ENCODE results near the gene NEDD4L.

NEDD4L gene

DNA sequence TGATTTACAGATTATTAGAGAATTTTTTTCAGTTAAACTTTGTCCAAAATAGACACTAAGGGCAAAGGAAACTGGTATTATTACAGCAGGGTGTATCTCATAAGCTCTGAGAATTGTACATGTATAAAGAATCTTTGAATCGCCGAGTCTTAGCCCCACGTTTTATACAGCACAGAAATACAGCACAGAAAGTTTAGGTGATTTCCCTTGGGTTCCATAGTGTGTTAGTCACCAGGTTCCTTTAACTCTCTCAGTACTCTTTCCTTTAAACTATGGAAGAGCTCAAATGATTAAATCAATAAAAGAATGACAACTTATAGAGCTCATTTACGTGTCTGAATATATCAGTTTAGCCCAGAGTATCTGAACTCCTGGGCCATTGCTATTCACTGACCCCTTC, 256.8 kb downstream of the NEDD4L start:
- no peak for DNase-seq

DNA sequence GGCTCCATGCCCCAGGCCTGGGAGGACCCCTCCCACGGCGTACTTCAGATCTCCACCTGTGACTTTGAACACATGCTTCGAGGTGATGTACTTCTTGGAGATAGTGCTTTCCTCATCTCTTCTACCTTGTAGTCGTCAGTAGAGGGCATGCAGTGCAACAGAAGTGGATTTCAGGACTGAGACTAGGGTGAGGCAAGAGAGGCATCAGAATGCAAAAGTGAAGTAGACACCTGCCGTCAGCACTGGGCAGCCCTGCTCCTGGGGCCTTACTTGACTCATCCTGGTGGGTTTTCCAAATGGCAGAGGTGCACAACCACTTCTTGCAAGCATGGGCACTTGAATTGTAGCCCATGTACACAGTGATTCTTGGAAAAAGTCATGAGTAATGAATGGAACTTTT, 258.8 kb downstream of the NEDD4L start:
- no peak for DNase-seq

DNA sequence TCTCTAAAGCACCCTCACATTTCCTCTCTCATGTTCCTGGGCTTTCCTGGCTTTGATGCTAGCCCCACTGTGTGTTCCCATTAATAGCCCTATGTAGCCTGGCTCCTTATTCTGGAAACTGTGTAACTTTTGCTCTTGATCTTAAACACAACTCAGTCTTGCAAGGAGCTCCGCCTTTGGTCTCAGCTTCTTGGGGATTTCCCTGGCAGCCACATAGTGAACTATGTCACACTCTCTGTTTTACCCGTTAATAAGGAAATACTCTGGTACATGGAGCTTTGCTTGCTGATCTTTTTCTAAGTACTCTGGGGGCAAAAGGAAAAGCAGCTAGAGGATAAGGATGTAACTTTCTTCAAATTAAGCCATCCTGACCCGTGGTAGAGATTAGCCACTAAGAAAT, 259.3 kb downstream of the NEDD4L start:
- no peak for DNase-seq

DNA sequence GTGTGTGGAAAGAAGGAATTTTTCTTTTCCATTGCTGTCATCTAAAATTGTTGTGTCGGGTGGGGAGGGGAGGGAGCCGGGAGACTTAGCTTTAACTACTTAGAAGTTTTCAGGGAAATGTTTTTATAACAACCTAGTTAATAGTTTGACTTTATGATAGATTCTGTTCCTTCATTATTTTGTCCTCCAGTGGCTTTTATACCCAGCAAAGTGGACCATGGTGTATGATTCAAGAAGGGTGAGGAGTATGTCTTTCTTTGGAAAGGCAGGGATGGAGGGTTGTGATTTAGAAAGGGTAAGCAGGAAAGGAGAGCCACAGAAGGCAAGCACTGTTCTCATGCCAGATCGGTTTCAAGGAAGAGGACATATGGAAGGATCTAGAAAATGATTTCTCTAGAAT, 261.8 kb downstream of the NEDD4L start:
- no peak for DNase-seq

DNA sequence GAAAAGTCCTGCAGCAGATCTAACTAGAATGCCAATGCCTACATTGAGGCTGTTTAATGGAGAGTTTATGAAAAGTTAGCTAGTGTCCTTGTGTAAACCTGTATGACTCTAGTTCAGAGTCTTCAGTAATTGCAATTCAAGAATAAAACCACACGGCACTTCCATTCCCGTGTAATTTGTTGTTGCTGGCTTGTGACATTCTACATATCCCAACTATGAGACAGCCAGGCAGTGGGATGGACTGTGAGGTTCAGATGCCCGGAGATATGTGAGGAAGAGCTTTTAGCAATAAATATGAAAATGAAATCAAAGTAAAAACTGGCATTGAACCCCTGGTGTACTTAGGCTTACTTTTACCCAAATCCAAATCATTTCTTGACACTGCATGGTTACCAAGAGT, 263.4 kb downstream of the NEDD4L start:
- no peak for DNase-seq

DNA sequence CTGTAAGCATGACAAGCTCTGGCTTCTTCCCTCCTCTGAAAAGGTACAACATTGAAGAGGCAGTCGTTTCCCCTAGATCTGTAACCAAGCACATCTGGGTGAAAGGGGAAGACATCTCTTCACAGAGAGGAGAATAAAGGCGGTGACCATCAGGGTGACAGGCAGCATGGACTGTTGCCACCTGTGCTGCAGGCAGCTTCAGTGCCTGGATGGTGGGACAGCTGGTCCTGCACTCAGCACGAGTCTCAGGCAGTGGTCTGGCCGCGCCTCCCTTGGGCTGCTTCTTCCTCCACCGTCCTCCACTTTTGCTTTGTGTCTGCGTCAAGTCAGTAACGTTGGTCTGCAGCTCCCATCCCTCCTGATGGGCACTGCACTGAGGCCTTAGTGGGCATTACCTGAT, 264.4 kb downstream of the NEDD4L start:
- DNase-seq: no peak

DNA sequence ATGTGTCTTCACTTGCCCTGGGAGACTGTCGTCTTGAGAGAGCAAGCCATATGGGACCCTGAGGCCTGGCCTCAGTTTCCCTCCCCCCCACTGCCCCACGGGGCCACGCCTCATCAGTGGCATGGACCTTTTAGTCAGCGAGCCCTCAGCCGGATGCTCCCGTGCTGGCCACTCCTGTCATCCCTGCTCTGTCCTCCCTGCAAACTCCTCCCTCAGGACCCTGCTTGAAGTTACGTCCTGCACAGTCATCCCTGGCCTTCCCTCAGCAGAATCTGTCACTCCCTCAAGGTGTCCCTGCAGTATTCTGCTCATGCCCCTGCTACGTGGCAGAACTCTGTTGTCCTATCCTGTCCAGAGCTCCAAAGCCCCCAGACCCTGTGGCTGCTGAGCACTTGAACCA, 265.1 kb downstream of the NEDD4L start:
- DNase-seq: no peak

DNA sequence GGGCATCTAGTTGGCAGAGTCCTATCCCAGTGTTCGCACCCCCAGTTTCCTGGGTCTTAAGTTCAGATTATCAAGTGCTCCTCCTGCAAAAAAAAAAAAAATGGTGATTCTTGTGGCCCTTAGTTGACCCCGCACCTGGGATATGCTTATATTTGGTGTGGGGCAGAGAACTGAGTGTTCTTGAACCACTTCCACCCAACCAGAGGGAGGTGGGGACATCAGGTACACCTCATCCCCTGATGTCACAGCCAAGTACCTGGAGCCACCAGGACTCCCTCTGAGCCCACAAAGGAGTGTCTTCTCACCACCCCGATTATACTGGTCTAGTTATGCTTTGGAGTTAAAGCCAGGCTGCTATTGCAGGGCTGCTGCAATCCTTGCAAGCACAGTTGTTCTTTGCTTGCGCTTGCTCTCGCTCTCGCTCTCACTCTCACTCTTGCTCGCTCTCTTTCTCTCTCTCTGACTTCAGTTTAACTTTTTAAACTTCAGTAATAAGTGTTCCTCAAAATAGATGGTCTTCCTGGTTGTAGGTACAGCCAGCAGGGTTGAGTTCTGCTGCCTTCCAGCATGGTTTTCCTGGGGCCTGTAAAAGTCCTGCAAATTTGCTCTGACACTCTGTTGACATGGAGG, 265.7 kb downstream of the NEDD4L start:
- no peak for DNase-seq

DNA sequence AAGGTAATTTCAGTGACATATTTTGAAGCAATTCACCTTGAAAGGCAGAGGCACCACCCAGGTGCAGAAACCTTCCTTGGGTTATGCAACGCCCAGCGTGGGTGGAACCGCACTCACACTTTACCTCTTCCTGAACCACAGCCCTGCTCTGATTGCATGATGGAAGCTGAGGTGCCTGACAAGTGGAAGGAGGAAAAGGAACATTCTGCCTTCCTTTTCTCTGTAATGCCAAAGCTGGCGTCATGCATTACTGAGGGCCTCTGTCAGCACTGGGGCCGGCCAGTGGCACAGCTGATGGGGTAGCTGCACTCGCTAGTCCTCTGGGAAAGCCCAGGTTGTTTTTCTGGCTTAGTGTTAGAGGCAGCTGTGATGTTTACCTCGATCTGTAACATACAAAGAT, 266.5 kb downstream of the NEDD4L start:
- DNase-seq: no peak

DNA sequence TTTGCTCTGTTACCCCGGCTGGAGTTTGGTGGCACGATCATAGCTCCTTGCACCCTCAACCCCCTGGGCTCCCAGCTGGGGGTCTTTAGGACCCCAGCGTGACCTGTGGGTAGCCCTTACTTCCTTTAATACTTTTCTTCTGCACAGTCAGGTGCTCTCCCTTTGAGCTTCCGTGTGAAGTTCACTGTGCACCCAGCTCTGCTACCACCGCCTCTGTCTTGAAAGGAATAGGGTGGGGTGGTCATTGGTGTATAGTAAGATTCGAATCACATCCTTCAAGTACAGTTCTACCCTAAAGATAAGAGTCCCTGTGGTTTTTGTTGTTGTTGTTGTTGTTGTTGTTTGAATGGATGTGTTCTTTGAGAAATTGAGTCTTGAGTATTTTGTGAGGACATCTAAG, 267.4 kb downstream of the NEDD4L start:
- no peak for DNase-seq

DNA sequence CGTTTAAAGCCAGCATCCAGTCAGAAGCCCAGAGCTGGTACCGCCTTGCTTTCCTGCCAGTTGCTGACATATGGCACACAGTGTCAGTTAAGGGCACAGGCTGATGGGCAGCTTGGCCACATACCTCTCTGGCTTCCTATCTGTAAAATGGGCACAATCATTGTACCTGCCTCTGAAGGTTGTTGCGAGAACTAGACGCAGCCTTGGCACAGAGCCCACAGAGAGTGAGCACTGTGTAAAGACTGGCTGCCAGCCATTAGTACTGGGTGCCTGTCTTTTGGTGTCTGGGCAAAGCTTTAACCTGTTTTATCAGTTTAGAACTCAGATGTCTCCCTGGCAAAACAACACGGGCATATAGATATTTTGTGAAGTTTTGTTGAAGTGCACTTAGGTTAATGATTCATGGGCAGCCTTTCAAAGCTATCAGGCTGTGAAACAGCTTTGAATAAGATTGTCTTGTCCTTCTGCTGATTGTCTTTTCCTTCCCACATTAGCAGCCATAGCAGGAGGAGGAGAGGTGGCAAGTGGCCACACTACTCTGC, 269.5 kb downstream of the NEDD4L start:
- peak; percentile 51 for DNase-seq

DNA sequence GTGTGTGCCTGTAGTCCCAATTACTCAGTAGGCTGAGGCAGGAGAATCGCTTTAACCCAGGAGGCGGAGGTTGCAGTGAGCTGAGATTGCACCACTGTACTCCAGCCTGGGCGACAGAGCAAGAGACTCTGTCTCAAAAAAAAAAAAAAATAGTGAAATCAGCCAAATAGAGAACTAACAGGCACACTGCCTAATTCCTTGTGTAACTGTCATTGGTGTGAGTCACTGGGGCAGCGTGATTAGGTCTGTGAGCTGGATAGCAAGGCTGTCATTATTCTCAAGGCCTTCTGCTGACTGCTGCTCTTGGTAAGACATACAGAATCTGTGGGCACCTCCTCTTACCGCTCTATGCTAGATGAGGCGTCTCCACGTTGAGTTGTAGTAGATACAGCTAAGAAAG, 270.3 kb downstream of the NEDD4L start:
- peak; percentile 6 for DNase-seq

DNA sequence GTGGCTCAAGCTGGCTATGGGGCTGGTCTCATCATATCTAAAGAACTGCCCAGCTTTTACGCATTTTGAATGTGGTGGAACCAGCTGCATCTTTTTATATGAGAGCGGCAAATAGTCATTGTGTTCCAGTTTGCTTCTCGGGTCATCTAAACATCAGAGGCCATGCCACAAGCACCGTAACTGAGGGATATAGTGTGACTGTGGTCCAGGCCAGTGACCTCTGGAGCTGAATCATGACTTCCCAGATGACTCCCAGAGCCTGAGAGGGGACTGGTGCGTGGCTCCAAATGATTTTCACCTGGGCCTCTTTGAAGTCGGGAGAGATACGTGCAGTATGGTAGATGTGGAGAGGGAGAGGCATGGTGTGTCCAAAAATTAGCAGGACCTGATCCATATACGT, 271.0 kb downstream of the NEDD4L start:
- no peak for DNase-seq

DNA sequence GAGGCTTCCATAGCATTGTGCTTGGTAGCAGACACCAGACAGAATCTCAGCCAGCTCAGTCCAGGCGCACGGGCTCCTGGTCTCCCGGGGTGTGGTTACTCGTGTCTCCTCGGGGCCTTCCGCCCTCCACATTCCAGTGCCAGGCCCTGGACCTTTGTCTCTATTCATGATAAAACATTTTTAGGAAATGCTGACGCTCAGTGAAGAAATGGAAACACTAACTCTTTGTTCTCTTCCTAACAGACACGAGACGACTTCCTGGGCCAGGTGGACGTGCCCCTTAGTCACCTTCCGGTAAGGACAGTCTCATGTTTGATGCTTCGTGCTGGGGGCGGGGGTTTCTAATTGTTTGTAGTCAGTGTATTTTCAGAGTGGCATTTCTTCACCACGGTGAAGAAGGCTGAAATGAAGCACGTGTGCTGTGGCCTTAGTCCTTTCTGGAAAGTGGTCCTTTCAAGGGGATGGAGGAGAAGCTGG, 271.8 kb downstream of the NEDD4L start:
- no peak for DNase-seq

DNA sequence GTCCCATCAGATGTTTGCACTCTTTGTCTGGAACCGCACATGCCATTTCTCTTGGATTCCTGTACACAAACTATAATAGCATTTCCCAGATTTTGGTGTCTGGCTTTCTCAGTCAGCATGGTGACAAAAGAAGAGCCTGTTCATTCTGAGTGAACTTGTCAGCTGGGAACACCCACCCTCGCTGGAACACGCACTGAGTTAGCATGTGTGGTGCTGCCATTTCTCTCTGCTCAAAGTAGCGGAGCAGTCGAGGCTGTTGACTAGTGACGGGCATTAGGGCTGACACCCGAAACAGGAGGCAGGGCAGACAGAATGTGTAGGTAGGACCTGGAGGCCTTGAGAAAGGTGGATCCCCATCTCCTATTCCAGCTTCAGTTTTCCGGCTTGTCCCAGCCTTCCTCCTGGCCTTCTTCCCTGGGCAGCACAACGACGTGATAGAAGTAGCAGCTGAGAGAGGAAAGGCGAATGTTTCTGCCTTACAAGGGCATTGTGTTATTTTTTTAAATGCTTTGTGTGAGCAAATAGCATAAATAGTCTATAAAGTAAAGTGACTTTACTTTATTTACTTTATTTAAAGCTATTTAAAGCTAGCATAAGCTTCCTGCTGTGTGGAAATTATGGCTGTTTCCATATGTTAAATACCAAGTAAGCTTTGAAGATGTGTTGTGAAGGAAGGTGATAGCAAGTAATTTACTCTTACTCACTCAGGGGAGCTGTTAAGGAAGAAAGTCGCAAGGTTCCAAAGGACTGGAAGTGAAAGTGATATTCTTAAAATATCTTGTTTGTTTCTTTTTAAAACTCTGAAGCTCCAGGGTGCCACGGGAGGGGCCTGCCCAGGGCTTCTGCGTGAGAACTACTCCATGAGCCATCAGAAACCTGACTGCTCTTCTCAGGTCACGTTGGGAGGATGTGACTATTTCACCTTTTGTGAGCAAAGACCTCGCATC, 272.6 kb downstream of the NEDD4L start:
- DNase-seq: no peak

DNA sequence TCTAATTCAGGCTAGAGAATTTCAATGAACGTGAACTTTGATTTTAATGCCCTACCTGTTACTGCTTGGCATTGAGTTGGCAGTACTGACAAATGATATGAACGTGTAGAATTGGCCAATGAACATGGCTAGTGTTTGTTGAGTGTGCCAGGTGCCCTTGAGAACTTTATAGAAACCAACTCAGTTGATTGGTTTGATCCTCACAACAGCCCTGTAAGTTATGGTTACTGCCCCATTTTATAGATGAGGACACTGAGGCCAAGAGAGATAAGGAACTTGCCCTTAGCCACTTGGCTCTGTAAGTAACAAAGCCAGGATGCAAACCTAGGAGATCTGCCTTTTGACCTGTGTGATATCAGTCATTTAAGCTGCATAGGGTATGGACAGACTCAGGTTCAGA, 275.7 kb downstream of the NEDD4L start:
- no peak for DNase-seq

DNA sequence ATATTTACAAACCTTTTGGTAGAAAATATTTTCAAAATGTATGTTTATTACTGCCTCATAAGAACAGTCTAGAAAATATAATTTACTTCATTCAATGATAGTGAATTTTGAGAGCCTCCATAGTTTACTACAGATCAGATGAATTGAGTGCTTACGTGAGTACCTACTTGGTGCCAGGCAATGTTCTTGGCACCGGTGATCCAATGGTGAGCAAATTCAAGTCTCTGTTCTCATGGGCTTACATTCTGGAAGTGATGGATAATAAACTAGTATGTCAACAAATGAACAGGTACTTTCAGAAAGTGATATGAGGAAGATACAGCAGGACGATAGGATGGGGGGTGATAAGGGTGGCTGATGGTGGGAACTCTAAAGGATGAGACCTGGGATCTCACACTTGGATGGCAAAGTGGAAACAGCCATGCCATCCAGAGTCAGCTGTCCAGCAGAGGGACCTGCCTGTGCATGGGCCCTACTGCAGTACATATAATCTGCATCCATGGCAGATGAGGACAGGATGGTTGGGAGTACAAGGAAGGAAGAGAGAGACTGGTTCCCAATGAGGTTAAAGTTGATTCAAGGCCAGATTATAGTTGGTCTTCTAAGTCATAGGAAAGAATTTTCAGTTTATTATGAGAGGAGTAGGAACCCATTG, 277.0 kb downstream of the NEDD4L start:
- no peak for DNase-seq

DNA sequence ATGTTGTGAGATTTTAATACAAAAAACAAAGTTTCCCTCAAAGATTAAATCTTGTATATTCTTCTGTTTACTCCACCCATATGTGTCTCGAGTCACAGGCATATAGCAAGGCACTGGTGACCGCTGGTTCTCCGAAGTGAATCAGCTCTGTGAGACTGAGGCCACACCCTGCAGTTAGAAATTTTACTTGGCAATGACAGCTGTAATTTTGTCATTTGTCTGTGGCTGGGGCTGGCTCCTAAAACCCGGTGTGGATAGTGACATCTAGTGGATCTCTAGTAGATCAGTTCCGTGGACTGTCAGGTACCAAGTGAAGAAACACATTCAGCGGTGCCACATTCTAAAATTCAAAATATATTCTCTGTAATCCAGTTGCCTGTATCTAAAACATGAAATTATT, 278.0 kb downstream of the NEDD4L start:
- DNase-seq: peak; percentile 92

DNA sequence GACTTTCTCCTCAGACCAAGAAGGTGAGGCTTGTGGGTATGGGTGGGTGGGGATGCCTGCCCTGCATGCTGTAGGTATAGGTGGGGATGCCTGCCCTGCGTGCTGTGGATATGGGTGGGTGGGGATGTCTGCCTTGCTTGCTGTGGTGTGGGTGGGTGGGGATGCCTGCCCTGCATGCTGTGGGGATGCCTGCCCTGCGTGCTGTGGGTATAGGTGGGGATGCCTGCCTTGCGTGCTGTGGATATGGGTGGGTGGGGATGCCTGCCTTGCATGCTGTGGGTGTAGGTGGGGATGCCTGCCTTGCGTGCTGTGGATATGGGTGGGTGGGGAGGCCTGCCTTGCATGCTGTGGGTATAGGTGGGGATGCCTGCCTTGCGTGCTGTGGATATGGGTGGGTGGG, 278.4 kb downstream of the NEDD4L start:
- DNase-seq: no peak

DNA sequence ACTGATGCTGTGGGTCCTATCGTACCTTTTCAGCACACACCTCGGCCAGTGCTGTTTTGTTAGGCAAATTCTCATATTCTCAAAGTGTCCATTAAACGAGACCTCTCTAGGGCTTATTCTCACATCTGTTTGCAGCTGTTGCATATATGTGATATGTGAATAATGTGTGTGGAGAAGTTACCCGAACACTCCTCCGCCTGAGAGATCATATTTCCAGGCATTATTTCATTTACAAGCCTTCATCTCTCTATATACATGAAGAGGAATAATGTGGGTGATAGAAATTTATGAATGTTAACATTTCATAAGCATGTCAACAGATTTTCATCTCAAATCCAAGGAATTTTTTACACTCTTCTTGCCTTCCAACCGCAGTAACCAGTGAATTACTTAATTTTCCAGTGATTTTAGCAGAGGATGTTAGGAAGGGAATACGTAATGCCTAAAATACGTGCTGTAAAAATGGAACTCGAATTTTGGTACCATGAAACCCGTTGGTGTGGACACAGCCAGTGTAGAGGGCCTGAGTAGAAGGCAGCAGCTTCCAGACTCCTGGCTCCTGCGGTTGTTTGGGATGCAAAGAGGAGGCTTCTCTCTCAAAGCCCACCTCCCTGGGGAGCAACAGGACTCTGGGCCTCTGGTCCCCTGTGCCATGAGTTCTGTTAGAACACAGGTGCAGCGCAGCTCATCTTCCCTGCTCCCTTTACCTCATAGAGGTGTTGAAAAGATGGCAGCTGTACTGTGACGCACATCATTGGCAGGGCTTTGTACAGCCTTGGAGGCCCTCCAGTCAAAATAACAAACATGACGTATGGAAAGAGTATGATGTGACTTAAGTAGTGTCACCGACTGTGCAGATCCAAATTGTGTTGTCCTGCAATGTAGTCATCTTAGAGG, 280.1 kb downstream of the NEDD4L start:
- no peak for DNase-seq

DNA sequence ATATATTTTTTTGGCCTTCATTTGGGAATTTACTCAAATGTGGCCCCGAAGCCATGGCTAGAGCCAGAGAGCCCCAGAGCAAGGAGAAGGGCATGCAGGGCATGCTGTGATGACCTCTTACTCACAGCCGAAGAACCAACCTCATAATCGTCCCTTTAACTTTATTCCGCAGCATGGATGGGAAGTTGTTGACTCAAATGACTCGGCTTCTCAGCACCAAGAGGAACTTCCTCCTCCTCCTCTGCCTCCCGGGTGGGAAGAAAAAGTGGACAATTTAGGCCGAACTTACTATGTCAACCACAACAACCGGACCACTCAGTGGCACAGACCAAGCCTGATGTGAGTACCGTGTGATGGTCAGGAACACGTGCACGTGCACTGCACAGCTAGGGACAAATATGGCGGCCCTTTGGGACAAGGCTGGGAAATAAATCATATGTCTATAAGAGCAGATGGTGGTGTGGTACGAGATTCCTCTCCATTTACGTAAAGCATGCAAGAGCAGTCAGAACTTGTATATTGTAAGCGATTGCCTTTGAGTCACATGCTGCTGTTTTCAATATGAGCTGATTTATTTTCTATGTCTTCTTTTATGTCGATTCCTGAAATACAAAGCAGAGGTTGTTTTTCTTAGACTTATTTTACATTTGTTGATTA, 280.9 kb downstream of the NEDD4L start:
- no peak for DNase-seq

DNA sequence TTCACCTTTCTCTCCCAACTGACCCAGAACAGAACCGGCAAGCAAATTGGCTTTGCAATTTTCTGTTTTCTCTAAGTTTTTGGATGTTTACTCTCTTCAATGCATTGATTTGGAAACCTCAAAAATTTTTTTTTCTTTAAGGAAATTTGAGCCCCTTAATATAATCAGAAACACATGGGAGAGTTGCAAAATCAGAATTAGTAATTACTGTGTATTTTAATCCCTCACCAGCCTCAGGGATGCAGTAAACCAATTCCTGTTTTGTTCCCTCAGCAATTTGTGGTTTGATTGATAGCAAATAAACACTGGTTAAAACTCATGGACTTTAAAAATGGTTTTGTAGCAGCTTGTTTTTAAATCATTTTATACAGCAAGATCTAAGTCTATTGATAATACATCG, 281.5 kb downstream of the NEDD4L start:
- no peak for DNase-seq

Data from hematopoietic multipotent progenitor cell treated with erythropoietin and hydrocortisone succinate and interleukin-3 and kit ligand, for 8 days (in vitro differentiated cells).